ENCODE results near the gene GALNTL6.

GRCh38 chr4:171834640-171835039, 21.4 kb downstream of the GALNTL6 start:
- TF ChIP-seq POLR2A (IDR thresholded peaks at IDR 0.05; ENCODE audit: borderline replicate concordance, extremely low read depth, insufficient read depth, insufficient read length) = no peak
- no peak for TF ChIP-seq CEBPB (IDR thresholded peaks at IDR 0.05; ENCODE audit: low read depth)
- no peak for TF ChIP-seq CTCF (IDR thresholded peaks at IDR 0.05 in 2 of 3, conservative IDR thresholded peaks at IDR 0.05 in 1 of 3; ENCODE audit: borderline replicate concordance in 1 of 3, insufficient read depth in 1 of 3, low read depth in 2 of 3, low read length in 2 of 3)
- no peak for TF ChIP-seq EGR1 (IDR thresholded peaks at IDR 0.05; ENCODE audit: low read depth)
- TF ChIP-seq, protein P1, sequence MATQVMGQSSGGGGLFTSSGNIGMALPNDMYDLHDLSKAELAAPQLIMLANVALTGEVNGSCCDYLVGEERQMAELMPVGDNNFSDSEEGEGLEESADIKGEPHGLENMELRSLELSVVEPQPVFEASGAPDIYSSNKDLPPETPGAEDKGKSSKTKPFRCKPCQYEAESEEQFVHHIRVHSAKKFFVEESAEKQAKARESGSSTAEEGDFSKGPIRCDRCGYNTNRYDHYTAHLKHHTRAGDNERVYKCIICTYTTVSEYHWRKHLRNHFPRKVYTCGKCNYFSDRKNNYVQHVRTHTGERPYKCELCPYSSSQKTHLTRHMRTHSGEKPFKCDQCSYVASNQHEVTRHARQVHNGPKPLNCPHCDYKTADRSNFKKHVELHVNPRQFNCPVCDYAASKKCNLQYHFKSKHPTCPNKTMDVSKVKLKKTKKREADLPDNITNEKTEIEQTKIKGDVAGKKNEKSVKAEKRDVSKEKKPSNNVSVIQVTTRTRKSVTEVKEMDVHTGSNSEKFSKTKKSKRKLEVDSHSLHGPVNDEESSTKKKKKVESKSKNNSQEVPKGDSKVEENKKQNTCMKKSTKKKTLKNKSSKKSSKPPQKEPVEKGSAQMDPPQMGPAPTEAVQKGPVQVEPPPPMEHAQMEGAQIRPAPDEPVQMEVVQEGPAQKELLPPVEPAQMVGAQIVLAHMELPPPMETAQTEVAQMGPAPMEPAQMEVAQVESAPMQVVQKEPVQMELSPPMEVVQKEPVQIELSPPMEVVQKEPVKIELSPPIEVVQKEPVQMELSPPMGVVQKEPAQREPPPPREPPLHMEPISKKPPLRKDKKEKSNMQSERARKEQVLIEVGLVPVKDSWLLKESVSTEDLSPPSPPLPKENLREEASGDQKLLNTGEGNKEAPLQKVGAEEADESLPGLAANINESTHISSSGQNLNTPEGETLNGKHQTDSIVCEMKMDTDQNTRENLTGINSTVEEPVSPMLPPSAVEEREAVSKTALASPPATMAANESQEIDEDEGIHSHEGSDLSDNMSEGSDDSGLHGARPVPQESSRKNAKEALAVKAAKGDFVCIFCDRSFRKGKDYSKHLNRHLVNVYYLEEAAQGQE (IDR thresholded peaks at IDR 0.05; ENCODE audit: low read depth) = no peak
